Stimulated activated CD4-positive, alpha-beta T cell treated with anti-CD3 and anti-CD28 coated beads, Interleukin-4, amount 100 ng/mL, for 48 hours (primary cell): ENCODE results near the gene ATOSB.

Experiments used
- DNase-seq, 2 donors: peaks; one replicate each; pipeline ENCODE4 v3.0.0-alpha.2; 2020; ENCODE audit warnings: low read depth in 2 of 2

Gene ATOSB

DNA sequence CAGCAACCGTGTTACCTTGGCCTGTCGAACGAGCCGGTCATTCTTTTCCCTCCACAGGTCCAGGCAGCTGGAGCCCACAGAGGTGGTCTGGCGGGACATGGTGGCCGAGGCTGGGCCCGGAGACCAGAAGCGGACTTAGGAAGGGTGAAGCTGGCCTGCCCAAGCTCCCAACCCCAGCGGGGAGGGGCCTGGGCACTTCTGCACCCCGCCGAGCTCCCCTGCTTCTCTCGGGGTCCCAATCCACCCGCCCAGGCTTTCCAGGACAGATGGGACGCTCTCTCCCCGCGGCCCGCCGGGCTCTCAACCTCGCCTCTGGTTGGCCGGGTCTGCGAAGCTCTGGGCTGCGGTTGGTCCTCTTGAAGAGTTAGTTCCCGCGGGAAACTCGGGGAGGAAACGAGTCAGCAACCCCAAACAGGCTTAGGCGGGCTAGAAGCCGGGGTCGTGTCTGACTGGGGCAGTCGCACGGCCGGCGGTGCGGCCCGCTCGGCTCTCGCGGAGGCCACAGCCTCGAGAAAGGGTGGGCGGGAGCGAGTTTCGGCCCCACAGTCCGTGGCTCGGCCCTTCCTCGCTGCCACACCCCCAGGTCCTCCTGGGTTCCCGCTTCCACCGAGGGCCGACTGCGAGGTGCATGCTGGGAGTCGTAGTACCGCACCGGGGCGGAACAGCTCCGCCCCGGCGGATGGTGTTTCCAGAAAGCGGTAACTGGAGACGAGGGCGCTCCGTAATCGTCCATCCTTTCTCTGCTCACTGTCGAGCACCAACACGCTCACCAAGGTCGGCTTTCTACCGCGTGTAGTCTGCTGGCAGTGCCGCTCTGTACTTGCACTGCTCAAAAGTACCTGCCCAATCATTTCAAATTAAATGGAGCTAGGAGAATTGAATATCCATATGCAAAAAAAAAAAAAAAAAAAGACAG is 36.0 kb downstream of the ATOSB start, which contains the start of gene FANCG:
FANCG (minus strand) TSS at position 517 of the 916 bp plus-strand sequence; CDS start at position 99, 418 bp downstream.
- peak; percentile 73 to 83 for DNase-seq

GRCh38 chr9:35079041-35079425 is 36.6 kb downstream of the ATOSB start:
- no peak for DNase-seq

- no peak for DNase-seq
Observed at GRCh38 chr9:35078066-35078465, 37.6 kb downstream of the ATOSB start.

GRCh38 chr9:35076848-35077247 is 38.8 kb downstream of the ATOSB start:
- DNase-seq: no peak

GRCh38 chr9:35075358-35075757 is 40.3 kb downstream of the ATOSB start:
- DNase-seq: no peak

- no peak for DNase-seq
Observed at GRCh38 chr9:35074791-35075190, 40.9 kb downstream of the ATOSB start.

DNA sequence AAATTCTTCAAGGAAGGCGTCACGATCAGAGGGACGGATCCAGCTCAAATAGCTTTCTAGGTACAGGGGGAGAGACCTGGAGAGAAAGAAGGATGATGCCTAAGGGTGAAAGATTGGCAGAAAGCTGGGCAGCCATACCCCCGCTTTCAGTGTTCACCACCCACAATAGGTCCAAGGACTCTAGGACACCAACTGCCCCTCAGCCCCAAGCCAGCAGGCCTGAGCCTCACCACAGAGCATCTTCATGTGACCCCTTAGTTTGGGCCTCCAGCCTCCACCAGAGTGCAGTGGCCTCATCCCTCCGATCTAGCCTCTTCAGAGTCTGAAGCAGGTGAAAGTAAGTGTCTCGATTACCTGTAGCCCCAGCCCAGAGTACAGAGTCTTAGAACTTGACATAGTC is 41.5 kb downstream of the ATOSB start:
- no peak for DNase-seq

DNA sequence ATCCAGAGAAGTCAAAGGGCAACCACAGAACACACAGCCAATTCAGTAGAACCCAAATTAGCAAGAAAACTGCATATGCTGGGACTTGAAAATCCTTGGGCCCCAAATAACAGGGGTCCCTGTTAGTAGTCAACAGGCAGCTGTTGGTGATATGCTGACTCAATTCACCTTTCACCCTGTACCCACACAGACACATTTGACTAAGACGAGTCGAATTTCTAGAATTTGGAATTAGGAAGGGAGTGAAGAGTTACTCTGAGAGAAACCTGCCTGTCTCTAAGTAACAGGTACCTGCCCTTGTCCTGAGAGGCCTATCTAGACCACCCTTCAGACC is 42.4 kb downstream of the ATOSB start:
- no peak for DNase-seq

GRCh38 chr9:35072461-35073278 is 43.0 kb downstream of the ATOSB start, which contains the start of gene VCP:
TSS of gene VCP (minus strand) at chr9:35072625. CDS start at chr9:35072353, 272 bp downstream.
- peak; percentile 91 to 96 for DNase-seq

- peak; percentile 55 to 65 for DNase-seq
Observed at GRCh38 chr9:35071814-35072460, 43.7 kb downstream of the ATOSB start.

DNA sequence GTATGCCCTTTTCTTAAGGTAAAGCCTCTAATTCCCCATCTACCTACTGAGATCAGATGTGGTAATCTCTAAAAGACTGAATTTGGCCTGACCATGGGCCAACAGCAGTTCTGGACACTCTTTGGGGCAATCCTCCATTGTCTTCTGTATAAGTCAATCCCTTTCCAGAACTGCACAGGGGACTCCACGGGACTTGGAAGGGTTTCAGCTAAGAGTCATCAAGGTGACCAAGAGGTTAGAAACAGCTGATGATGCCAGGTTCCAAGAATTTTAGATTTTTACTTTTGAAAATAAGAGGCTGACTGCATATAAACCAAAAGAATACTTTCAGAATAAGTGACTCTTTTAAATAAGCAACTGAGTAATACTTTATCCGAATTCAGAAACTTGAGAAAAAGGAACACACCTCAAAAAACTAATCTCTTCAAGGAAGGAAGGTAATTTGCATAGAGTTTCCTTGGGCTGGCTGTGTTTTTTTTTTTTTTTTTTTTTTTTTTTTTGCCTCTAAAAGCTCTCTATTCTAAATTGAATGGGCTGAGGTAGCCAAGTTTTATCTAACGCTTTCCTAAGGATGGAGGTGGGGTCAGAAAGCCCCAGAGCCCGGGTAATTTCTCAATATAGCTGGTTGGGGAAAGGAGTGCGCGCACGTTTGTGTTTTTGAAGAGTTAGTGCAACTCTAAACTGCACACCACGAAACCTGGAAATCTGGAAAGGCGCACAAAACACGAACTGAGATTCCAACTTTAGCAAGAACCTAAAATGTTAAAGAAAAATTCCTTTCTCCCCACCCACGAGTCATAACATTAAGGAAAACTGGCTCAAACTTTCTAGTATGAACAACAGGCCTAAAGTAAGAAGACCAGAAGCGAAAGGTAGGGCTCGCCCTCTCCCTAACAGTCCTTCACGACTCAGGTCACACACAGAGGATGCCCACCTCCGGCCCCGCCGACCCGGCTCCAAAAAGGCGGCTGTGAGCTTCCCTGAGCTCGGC is 44.5 kb downstream of the ATOSB start:
- no peak for DNase-seq

GRCh38 chr9:35069020-35069419 is 46.6 kb downstream of the ATOSB start:
- DNase-seq: no peak

DNA sequence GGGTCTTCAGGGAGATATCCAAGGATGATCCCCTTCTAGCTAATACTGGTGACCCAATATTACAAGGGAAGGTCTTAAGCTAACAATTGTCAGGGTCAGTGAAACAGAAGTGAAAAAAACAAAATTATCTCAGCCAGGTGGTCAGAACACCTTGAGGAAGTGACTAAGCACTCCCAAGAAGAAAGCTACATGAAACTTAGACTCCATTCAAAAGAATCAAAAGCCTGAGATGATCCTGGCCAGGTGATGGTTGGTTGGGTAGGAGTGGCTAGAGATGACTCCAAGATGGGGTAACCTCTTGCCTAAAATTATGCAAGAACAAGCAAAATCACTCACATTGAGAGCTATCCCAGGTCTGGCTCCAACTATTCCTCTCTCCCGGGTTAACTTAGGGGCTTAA is 48.6 kb downstream of the ATOSB start:
- DNase-seq: no peak

DNA sequence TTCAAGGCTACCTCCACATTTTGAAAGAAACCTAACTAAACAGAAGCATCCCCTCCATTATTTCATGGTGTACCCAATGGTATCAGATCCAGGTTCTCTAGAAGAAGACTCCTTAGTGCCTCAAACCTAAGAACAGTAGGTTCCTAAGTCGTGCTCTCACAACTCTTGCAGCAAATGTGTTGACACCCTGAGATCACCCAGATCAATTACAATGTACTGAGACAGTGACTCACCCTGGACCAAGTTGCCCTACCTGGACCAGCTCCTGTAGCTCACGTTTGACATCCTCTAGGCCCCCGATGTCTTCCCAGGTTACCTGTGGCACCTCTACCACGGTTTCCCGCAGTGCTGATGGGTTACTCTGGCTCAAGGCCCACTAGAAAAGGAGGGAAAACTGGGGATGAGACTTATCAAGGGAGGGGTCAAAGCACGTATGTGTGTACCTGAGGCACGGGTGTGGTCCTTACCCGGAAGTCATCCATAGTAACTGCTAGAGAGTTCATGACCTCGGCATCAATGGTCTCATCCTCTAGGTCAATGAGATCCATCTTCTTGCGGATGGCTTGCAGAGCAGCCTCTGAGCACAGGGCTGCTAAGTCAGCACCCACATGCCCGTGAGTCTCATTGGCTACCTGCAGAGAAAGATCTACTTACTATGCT is 55.0 kb downstream of the ATOSB start:
- no peak for DNase-seq

- no peak for DNase-seq
Observed at GRCh38 chr9:35059438-35059837, 56.2 kb downstream of the ATOSB start.

GRCh38 chr9:35057271-35057620 is 58.4 kb downstream of the ATOSB start:
- DNase-seq: no peak

GRCh38 chr9:35056571-35057270 is 58.9 kb downstream of the ATOSB start:
- DNase-seq: no peak

DNA sequence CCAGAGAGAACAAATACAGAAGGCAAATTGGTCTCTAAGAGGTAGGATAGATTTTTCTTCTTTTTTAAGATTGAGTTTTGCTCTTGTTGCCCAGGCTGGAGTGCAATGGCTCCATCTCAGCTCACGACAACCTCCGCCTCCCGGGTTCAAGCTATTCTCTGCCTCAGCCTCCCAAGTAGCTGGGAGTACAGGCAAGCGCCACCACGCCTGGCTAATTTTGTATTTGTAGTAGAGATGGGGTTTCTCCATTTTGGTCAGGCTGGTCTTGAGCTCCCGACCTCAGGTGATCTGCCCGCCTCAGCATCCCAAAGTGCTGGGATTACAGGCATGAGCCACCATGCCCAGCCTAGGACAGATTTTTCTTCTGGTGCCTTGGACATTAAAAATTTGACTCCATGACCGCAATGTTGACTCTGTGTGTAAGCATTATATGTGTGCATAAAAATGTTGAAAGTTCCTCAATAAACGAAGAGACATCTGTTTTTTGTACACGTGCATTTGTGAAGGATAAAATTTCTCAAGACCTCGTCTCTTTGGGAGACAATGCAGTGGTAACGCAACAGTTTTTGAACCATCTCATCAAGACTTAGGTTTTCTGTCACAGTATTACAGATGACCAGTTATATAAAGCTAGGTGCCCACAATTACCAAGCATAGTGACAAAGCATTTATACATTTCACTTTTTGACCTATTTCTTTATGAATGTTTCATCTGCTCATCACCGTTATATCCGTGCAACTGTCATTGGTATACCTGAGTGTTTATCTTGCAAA is 60.6 kb downstream of the ATOSB start:
- no peak for DNase-seq

- DNase-seq: no peak
Observed at GRCh38 chr9:35054185-35054835, 61.4 kb downstream of the ATOSB start.
